Body of pancreas (tissue), 4 donors: Measurements from ENCODE around the gene FLII.

Experiments
- POLR2A ChIP-seq, 3 donors: fragments of 450-650 bp; IDR thresholded peaks; one replicate each; pipeline ENCODE4 v1.6.1; 2016; ENCODE audit warnings: antibody characterized with exemption in 3 of 3, mild to moderate bottlenecking in 2 of 3
- TF ChIP-seq, protein P1 (sequence below), 7 experiments: fragments of 450-650 bp in 4 of 7; fragments of 200-600 bp in 3 of 7; sonication (generic) in 3 of 7; IDR thresholded peaks; one replicate each; pipeline ENCODE4 v1.5.1; 2016 to 2019; ENCODE audit warnings: antibody characterized with exemption in 7 of 7

- TF ChIP-seq POLR2A (IDR thresholded peaks at IDR 0.05): no peak
- TF ChIP-seq, protein P1, sequence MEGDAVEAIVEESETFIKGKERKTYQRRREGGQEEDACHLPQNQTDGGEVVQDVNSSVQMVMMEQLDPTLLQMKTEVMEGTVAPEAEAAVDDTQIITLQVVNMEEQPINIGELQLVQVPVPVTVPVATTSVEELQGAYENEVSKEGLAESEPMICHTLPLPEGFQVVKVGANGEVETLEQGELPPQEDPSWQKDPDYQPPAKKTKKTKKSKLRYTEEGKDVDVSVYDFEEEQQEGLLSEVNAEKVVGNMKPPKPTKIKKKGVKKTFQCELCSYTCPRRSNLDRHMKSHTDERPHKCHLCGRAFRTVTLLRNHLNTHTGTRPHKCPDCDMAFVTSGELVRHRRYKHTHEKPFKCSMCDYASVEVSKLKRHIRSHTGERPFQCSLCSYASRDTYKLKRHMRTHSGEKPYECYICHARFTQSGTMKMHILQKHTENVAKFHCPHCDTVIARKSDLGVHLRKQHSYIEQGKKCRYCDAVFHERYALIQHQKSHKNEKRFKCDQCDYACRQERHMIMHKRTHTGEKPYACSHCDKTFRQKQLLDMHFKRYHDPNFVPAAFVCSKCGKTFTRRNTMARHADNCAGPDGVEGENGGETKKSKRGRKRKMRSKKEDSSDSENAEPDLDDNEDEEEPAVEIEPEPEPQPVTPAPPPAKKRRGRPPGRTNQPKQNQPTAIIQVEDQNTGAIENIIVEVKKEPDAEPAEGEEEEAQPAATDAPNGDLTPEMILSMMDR (IDR thresholded peaks at IDR 0.05): no peak
Observed at GRCh38 chr17:18252160-18252559, 6.4 kb downstream of the FLII start.
